Keratinocyte (primary cell): ENCODE results near the gene RAB44. TPM values are rescaled to one million over a fixed set of nuclear protein-coding genes. Genes with fewer than 3 reads are reported as not detected.

Experiments
- DNase-seq: peaks from one replicate; pipeline ENCODE4 v3.0.0-alpha.2; 2011; ENCODE audit warnings: low read depth, missing footprints, low spot score
- FAIRE-seq: peaks from 2 replicates; lab custom pipeline; 2011; peaks lifted over from hg19 to GRCh38; lab: Jason Lieb, UNC
- H2AFZ ChIP-seq: 2 replicates; pipeline ENCODE4 v1.6.0; 2012; ENCODE audit warnings: low read length, control low read depth, inconsistent platforms; ENCODE audit not compliant: control insufficient read depth
- H3K27ac ChIP-seq: 2 replicates; pipeline ENCODE4 v1.5.1; 2011; ENCODE audit warnings: low read length; ENCODE audit not compliant: control insufficient read depth, insufficient read depth
- H3K27me3 ChIP-seq: 3 replicates; pipeline ENCODE4 v1.6.0; 2011; ENCODE audit warnings: low read length; ENCODE audit not compliant: control insufficient read depth, insufficient read depth; ENCODE audit errors: extremely low read depth
- H3K36me3 ChIP-seq, 2 experiments: 2 replicates in 1 of 2; 3 replicates in 1 of 2; pipeline ENCODE4 v1.5.1; 2011; ENCODE audit warnings: low read length in 2 of 2, mild to moderate bottlenecking in 1 of 2; ENCODE audit not compliant: control insufficient read depth in 2 of 2, insufficient read depth in 2 of 2; ENCODE audit errors: extremely low read depth in 1 of 2
- H3K4me1 ChIP-seq: 3 replicates; pipeline ENCODE4 v1.5.1; 2011; ENCODE audit warnings: low read length; ENCODE audit not compliant: control insufficient read depth, insufficient read depth; ENCODE audit errors: extremely low read depth
- H3K4me2 ChIP-seq: 3 replicates; pipeline ENCODE4 v1.6.0; 2011; ENCODE audit warnings: low read depth, low read length; ENCODE audit not compliant: control insufficient read depth, insufficient read depth; ENCODE audit errors: extremely low read depth
- H3K4me3 ChIP-seq, 3 experiments: fragments of 200-600 bp in 1 of 3; sonication (generic) in 1 of 3; 2 replicates in 2 of 3; 3 replicates in 1 of 3; pipeline ENCODE4 v1.5.1; 2011 to 2016; ENCODE audit warnings: low read length in 3 of 3, mild to moderate bottlenecking in 3 of 3, control low read depth in 2 of 3, inconsistent platforms in 1 of 3, low read depth in 1 of 3, mixed read lengths in 1 of 3, mixed run types in 1 of 3, moderate library complexity in 1 of 3; ENCODE audit not compliant: control insufficient read depth in 2 of 3, insufficient read depth in 2 of 3; ENCODE audit errors: extremely low read depth in 1 of 3
- H3K79me2 ChIP-seq: 2 replicates; pipeline ENCODE4 v1.6.0; 2012; ENCODE audit warnings: low read length; ENCODE audit not compliant: control insufficient read depth, insufficient read depth
- H3K9ac ChIP-seq: 3 replicates; pipeline ENCODE4 v1.6.0; 2011; ENCODE audit warnings: low read length; ENCODE audit not compliant: control insufficient read depth, insufficient read depth; ENCODE audit errors: extremely low read depth
- H3K9me1 ChIP-seq: 3 replicates; pipeline ENCODE4 v1.6.0; 2011; ENCODE audit warnings: low read length; ENCODE audit not compliant: control insufficient read depth, insufficient read depth; ENCODE audit errors: extremely low read depth
- H3K9me3 ChIP-seq: 2 replicates; pipeline ENCODE4 v1.5.1; 2012; ENCODE audit warnings: low read depth, low read length; ENCODE audit not compliant: control insufficient read depth
- H4K20me1 ChIP-seq: 3 replicates; pipeline ENCODE4 v1.6.0; 2011; ENCODE audit warnings: low read length; ENCODE audit not compliant: control insufficient read depth, insufficient read depth; ENCODE audit errors: extremely low read depth
- EZH2 ChIP-seq: IDR thresholded peaks from one replicate; pipeline ENCODE4 v1.6.1; 2012; ENCODE audit warnings: inconsistent platforms, mild to moderate bottlenecking, low read length, moderate library complexity
- dilution Hi-C: fragments of 300-500 bp; cut with MboI; formaldehyde crosslinking; loops from one replicate; pipeline ENCODE4 v1.7.0; 2020; ENCODE audit warnings: low sequenced_read_pairs; ENCODE audit not compliant: extremely low pct_ligation_motif_present
- polyA plus RNA-seq, 5 experiments: library from polyadenylated mRNA; depleted of rRNA in 3 of 5; stranded (reverse) in 3 of 5; stranded (forward) in 1 of 5; unstranded in 1 of 5; fragments of >200 nt; gene quantifications; 1 replicate in 1 of 5; 2 replicates in 3 of 5; 3 replicates in 1 of 5; pipeline versions ENCODE4 v1.2.1 to v1.2.3, GENCODE V29; 2011 to 2012; ENCODE audit warnings: missing spikeins in 2 of 5, low read depth in 1 of 5, low replicate concordance in 1 of 5
- TF ChIP-seq, protein P1 (sequence below), 3 experiments: IDR thresholded peaks in 1 of 3; conservative IDR thresholded peaks in 1 of 3; optimal IDR thresholded peaks in 1 of 3; 2 replicates in 2 of 3; 3 replicates in 1 of 3; pipeline versions ENCODE3 to v1.5.1; 2011; ENCODE audit warnings: low read length in 3 of 3, mild to moderate bottlenecking in 3 of 3, moderate library complexity in 2 of 3, control low read depth in 1 of 3, inconsistent platforms in 1 of 3; ENCODE audit not compliant: insufficient read depth in 2 of 3; ENCODE audit errors: extremely low read depth in 1 of 3

The RAB44 gene
- polyA plus RNA-seq, 1 donor (not counting 4 experiments of a cell fraction or from before 2014, with no cell fraction given) = 0.03 TPM

- no peaks in the 10 kb centered on the region for H3K9me3 ChIP-seq
- no peak overlapping the region for H3K9ac ChIP-seq
- TF ChIP-seq EZH2 = no peak
- TF ChIP-seq, protein P1, sequence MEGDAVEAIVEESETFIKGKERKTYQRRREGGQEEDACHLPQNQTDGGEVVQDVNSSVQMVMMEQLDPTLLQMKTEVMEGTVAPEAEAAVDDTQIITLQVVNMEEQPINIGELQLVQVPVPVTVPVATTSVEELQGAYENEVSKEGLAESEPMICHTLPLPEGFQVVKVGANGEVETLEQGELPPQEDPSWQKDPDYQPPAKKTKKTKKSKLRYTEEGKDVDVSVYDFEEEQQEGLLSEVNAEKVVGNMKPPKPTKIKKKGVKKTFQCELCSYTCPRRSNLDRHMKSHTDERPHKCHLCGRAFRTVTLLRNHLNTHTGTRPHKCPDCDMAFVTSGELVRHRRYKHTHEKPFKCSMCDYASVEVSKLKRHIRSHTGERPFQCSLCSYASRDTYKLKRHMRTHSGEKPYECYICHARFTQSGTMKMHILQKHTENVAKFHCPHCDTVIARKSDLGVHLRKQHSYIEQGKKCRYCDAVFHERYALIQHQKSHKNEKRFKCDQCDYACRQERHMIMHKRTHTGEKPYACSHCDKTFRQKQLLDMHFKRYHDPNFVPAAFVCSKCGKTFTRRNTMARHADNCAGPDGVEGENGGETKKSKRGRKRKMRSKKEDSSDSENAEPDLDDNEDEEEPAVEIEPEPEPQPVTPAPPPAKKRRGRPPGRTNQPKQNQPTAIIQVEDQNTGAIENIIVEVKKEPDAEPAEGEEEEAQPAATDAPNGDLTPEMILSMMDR (optimal IDR thresholded peaks at IDR 0.05 in 1 of 3, IDR thresholded peaks at IDR 0.05 in 1 of 3, conservative IDR thresholded peaks at IDR 0.05 in 1 of 3; ENCODE audit: extremely low read depth in 1 of 3, insufficient read depth in 2 of 3, low read length in 3 of 3) = no peak
- H2AFZ ChIP-seq = no peak overlapping the region
- no peaks in the 10 kb centered on the region for H3K79me2 ChIP-seq
- H3K4me3 ChIP-seq = no peak overlapping the region
- no peak overlapping the region for H3K27ac ChIP-seq
- dilution Hi-C loops = no loop called here
- H3K4me1 ChIP-seq = peaks cover 21% of the 10 kb centered on the region
- no peak for DNase-seq
- H4K20me1 ChIP-seq = no peaks in the 10 kb centered on the region
- no peak for FAIRE-seq
- no peaks in the 10 kb centered on the region for H3K9me1 ChIP-seq
- H3K27me3 ChIP-seq = no peaks in the 10 kb centered on the region
- no peak overlapping the region for H3K4me2 ChIP-seq
- no peaks in the 10 kb centered on the region for H3K36me3 ChIP-seq
These were observed 34.1 kb downstream of the RAB44 start for GRCh38 chr6:36731622-36732310.

DNA sequence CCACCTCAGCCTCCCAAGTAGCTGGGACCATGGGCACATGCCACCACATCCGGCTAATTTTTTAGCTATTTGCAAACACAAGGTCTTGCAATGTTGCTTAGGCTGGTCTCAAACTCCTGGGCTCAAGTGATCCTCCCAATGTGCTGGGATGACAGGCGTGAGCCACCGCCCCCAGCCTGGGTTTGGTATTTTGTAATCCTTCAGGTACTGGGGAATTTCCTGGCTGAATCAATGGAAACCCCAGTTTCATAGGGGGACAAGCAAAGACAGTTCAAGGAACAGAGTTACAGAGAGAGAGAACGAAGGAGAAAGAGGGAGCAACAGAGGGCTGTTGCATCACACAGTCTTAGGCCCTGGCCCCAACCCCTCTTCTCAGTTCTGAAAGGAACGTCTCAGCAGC, 35.7 kb downstream of the RAB44 start:
- Histone ChIP-seq H3K36me3 (no peaks in the 10 kb centered on the region), H2AFZ (no peak overlapping the region), H3K27ac (no peak overlapping the region), H3K9me1 (no peaks in the 10 kb centered on the region), H3K4me2 (no peak overlapping the region), H3K4me3 (no peak overlapping the region), H3K4me1 (peaks cover 15% of the 10 kb centered on the region), H3K27me3 (no peaks in the 10 kb centered on the region), H4K20me1 (no peaks in the 10 kb centered on the region), H3K9me3 (no peaks in the 10 kb centered on the region), H3K9ac (no peak overlapping the region), H3K79me2 (no peaks in the 10 kb centered on the region)
- FAIRE-seq = no peak
- dilution Hi-C loops = no loop called here
- no peak for DNase-seq
- TF ChIP-seq, protein P1 (optimal IDR thresholded peaks at IDR 0.05 in 1 of 3, IDR thresholded peaks at IDR 0.05 in 1 of 3, conservative IDR thresholded peaks at IDR 0.05 in 1 of 3; ENCODE audit: extremely low read depth in 1 of 3, insufficient read depth in 2 of 3, low read length in 3 of 3) = no peak
- no peak for TF ChIP-seq EZH2
